Measurements from ENCODE around the gene CLCA2. TPM values are rescaled to one million over a fixed set of nuclear protein-coding genes. Genes with fewer than 3 reads are reported as not detected.

CLCA2 gene
- total and polyA plus RNA-seq, 7 donors, result 0.01 TPM; not detected in 6

GRCh38 chr1:86419277-86419903, 4.6 kb upstream of the CLCA2 start:
- DNase-seq, result no peak

GRCh38 chr1:86421601-86422280, 2.2 kb upstream of the CLCA2 start:
- Histone ChIP-seq H3K4me1 (no peaks in the 10 kb centered on the region), H3K36me3 (ENCODE audit: insufficient read depth in 1 of 2, low read depth in 1 of 2) (no peaks in the 10 kb centered on the region), H3K9me3 (no peaks in the 10 kb centered on the region), H3K27ac (no peak overlapping the region), H3K4me3 (no peak overlapping the region), H3K27me3 (ENCODE audit: insufficient read depth in 3 of 3, low read length in 2 of 3) (no peaks in the 10 kb centered on the region)
- WGBS, 3 donors, result 84 to 89% (median 85%) methylated on average over 7 of the region's 7 CpGs
- TF ChIP-seq CTCF (IDR thresholded peaks at IDR 0.05), result no peak
- ATAC-seq, result no peak
- intact Hi-C loops (cut with DNase I), result no loop called here
- DNase-seq, result no peak

More at GRCh38 chr1:86419277-86419903, 4.6 kb upstream of the CLCA2 start:
- H3K4me1 ChIP-seq, result no peaks in the 10 kb centered on the region
- no peak overlapping the region for H3K4me3 ChIP-seq
- H3K27ac ChIP-seq, result no peak overlapping the region
- no peaks in the 10 kb centered on the region for H3K27me3 ChIP-seq (ENCODE audit: insufficient read depth in 3 of 3, low read length in 2 of 3)
- no peak for TF ChIP-seq CTCF (IDR thresholded peaks at IDR 0.05)
- intact Hi-C loops (cut with DNase I), result no loop called here
- WGBS, 3 donors, result 38 to 59% (median 47%) methylated on average over 4 of the region's 4 CpGs
- H3K36me3 ChIP-seq (ENCODE audit: insufficient read depth in 1 of 2, low read depth in 1 of 2), result no peaks in the 10 kb centered on the region
- H3K9me3 ChIP-seq, result no peaks in the 10 kb centered on the region
- ATAC-seq, result no peak

GRCh38 chr1:86423473-86423872, 498 bp upstream of the CLCA2 start:
- Histone ChIP-seq H3K9me3 (no peaks in the 10 kb centered on the region), H3K27me3 (ENCODE audit: insufficient read depth in 3 of 3, low read length in 2 of 3) (no peaks in the 10 kb centered on the region), H3K4me3 (no peak overlapping the region), H3K36me3 (ENCODE audit: insufficient read depth in 1 of 2, low read depth in 1 of 2) (no peaks in the 10 kb centered on the region), H3K4me1 (no peaks in the 10 kb centered on the region), H3K27ac (no peak overlapping the region)
- intact Hi-C loops (cut with DNase I), result no loop called here
- ATAC-seq (peak in 3 of 4 donors; percentile 59 to 85 (median 74)), DNase-seq (no peak)
- TF ChIP-seq CTCF (IDR thresholded peaks at IDR 0.05), result no peak

GRCh38 chr1:86429122-86429725, 5.3 kb downstream of the CLCA2 start:
- peak overlapping the region; percentile 24 for H3K27ac ChIP-seq

More at GRCh38 chr1:86429122-86429725, 5.3 kb downstream of the CLCA2 start:
- no peak for DNase-seq
- TF ChIP-seq CTCF (IDR thresholded peaks at IDR 0.05), result no peak
- WGBS, 3 donors, result 81 to 85% (median 84%) methylated on average over 7 of the region's 7 CpGs
- no peaks in the 10 kb centered on the region for H3K9me3 ChIP-seq
- no peaks in the 10 kb centered on the region for H3K36me3 ChIP-seq (ENCODE audit: insufficient read depth in 1 of 2, low read depth in 1 of 2)
- no peaks in the 10 kb centered on the region for H3K27me3 ChIP-seq (ENCODE audit: insufficient read depth in 3 of 3, low read length in 2 of 3)
- intact Hi-C loops (cut with DNase I), result no loop called here
- ATAC-seq, result no peak
- no peak overlapping the region for H3K4me3 ChIP-seq
- H3K4me1 ChIP-seq, result peaks cover 2% of the 10 kb centered on the region
